Measurements from ENCODE around the gene ASB18. TPM values are rescaled to one million over a fixed set of nuclear protein-coding genes. Genes with fewer than 3 reads are reported as not detected.

ASB18 gene
- total and polyA plus RNA-seq, 2 experiments from 2014 or later = not detected

GRCh38 chr2:236250909-236251579 is 13.2 kb downstream of the ASB18 start (continued):
- TF ChIP-seq, protein P1, sequence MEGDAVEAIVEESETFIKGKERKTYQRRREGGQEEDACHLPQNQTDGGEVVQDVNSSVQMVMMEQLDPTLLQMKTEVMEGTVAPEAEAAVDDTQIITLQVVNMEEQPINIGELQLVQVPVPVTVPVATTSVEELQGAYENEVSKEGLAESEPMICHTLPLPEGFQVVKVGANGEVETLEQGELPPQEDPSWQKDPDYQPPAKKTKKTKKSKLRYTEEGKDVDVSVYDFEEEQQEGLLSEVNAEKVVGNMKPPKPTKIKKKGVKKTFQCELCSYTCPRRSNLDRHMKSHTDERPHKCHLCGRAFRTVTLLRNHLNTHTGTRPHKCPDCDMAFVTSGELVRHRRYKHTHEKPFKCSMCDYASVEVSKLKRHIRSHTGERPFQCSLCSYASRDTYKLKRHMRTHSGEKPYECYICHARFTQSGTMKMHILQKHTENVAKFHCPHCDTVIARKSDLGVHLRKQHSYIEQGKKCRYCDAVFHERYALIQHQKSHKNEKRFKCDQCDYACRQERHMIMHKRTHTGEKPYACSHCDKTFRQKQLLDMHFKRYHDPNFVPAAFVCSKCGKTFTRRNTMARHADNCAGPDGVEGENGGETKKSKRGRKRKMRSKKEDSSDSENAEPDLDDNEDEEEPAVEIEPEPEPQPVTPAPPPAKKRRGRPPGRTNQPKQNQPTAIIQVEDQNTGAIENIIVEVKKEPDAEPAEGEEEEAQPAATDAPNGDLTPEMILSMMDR (conservative IDR thresholded peaks at IDR 0.05; ENCODE audit: low read depth in 2 of 2) = no peak
- no peak for TF ChIP-seq EZH2phosphoT487 (IDR thresholded peaks at IDR 0.05; ENCODE audit: unreplicated experiment)
- no peak for TF ChIP-seq ZNF331 (CRISPR knock-in tag; IDR thresholded peaks at IDR 0.05; ENCODE audit: low read depth)
- TF ChIP-seq STAT1 (IDR thresholded peaks at IDR 0.05; ENCODE audit: unreplicated experiment) = no peak
- TF ChIP-seq NANOG (IDR thresholded peaks at IDR 0.05; ENCODE audit: borderline replicate concordance) = no peak

- H3K79me2 ChIP-seq (replicated peaks; ENCODE audit: insufficient read depth) = no peaks in the 10 kb centered on the region
- Mint-ChIP-seq H3K4me1 (peaks cover 9% of the 10 kb centered on the region), H3K9me3 (no peaks in the 10 kb centered on the region), H3K4me3 (no peak overlapping the region), H3K36me3 (ENCODE audit: low read depth) (no peaks in the 10 kb centered on the region), H3K27ac (no peak overlapping the region), H3K27me3 (ENCODE audit: insufficient read depth, low read depth, poor library complexity) (peaks cover 7% of the 10 kb centered on the region)
- no peaks in the 10 kb centered on the region for H3K27me3 ChIP-seq (ENCODE audit: insufficient read depth)
- no peaks in the 10 kb centered on the region for H3F3A ChIP-seq (replicated peaks; ENCODE audit: low read depth)
- H2AFZ ChIP-seq = no peak overlapping the region
- H3K4me1 ChIP-seq (ENCODE audit: insufficient read depth) = peaks cover 4% of the 10 kb centered on the region; the same call in 1 of the 2 replicates
- no peak overlapping the region for H3K27ac ChIP-seq (ENCODE audit: low read depth)
- H3K36me3 ChIP-seq (ENCODE audit: insufficient read depth) = no peaks in the 10 kb centered on the region
- H3K9me2 ChIP-seq (ENCODE audit: insufficient read depth) = 0 out of 2 replicates have a peak, but pooled peaks cover 4% of the 10 kb centered on the region
- no peak overlapping the region for H3K4me3 ChIP-seq
- no peak overlapping the region for H3K4me2 ChIP-seq
- DNase-seq (ENCODE audit: low spot score) (no peak), ATAC-seq (no peak)
- H4K20me1 ChIP-seq (replicated peaks; ENCODE audit: insufficient read depth) = no peaks in the 10 kb centered on the region
- TF ChIP-seq NANOG (IDR thresholded peaks at IDR 0.05; ENCODE audit: borderline replicate concordance) = no peak
- TF ChIP-seq EZH2phosphoT487 (IDR thresholded peaks at IDR 0.05; ENCODE audit: unreplicated experiment) = no peak
- TF ChIP-seq, protein P1 (conservative IDR thresholded peaks at IDR 0.05; ENCODE audit: low read depth in 2 of 2) = no peak
- no peak for TF ChIP-seq CREB1 (CRISPR knock-in tag; IDR thresholded peaks at IDR 0.05; ENCODE audit: low read depth)
- TF ChIP-seq ETS1 (IDR thresholded peaks at IDR 0.05) = no peak
- TF ChIP-seq JUNB (IDR thresholded peaks at IDR 0.05; ENCODE audit: unreplicated experiment) = no peak
- TF ChIP-seq, protein P2, sequence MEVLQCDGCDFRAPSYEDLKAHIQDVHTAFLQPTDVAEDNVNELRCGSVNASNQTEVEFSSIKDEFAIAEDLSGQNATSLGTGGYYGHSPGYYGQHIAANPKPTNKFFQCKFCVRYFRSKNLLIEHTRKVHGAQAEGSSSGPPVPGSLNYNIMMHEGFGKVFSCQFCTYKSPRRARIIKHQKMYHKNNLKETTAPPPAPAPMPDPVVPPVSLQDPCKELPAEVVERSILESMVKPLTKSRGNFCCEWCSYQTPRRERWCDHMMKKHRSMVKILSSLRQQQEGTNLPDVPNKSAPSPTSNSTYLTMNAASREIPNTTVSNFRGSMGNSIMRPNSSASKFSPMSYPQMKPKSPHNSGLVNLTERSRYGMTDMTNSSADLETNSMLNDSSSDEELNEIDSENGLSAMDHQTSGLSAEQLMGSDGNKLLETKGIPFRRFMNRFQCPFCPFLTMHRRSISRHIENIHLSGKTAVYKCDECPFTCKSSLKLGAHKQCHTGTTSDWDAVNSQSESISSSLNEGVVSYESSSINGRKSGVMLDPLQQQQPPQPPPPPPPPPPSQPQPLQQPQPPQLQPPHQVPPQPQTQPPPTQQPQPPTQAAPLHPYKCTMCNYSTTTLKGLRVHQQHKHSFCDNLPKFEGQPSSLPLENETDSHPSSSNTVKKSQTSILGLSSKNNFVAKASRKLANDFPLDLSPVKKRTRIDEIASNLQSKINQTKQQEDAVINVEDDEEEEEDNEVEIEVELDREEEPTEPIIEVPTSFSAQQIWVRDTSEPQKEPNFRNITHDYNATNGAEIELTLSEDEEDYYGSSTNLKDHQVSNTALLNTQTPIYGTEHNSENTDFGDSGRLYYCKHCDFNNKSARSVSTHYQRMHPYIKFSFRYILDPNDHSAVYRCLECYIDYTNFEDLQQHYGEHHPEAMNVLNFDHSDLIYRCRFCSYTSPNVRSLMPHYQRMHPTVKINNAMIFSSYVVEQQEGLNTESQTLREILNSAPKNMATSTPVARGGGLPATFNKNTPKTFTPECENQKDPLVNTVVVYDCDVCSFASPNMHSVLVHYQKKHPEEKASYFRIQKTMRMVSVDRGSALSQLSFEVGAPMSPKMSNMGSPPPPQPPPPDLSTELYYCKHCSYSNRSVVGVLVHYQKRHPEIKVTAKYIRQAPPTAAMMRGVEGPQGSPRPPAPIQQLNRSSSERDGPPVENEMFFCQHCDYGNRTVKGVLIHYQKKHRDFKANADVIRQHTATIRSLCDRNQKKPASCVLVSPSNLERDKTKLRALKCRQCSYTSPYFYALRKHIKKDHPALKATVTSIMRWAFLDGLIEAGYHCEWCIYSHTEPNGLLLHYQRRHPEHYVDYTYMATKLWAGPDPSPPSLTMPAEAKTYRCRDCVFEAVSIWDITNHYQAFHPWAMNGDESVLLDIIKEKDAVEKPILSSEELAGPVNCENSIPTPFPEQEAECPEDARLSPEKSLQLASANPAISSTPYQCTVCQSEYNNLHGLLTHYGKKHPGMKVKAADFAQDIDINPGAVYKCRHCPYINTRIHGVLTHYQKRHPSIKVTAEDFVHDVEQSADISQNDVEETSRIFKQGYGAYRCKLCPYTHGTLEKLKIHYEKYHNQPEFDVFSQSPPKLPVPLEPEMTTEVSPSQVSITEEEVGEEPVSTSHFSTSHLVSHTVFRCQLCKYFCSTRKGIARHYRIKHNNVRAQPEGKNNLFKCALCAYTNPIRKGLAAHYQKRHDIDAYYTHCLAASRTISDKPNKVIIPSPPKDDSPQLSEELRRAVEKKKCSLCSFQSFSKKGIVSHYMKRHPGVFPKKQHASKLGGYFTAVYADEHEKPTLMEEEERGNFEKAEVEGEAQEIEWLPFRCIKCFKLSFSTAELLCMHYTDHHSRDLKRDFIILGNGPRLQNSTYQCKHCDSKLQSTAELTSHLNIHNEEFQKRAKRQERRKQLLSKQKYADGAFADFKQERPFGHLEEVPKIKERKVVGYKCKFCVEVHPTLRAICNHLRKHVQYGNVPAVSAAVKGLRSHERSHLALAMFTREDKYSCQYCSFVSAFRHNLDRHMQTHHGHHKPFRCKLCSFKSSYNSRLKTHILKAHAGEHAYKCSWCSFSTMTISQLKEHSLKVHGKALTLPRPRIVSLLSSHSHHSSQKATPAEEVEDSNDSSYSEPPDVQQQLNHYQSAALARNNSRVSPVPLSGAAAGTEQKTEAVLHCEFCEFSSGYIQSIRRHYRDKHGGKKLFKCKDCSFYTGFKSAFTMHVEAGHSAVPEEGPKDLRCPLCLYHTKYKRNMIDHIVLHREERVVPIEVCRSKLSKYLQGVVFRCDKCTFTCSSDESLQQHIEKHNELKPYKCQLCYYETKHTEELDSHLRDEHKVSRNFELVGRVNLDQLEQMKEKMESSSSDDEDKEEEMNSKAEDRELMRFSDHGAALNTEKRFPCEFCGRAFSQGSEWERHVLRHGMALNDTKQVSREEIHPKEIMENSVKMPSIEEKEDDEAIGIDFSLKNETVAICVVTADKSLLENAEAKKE (CRISPR knock-in tag; IDR thresholded peaks at IDR 0.05) = no peak
- TF ChIP-seq STAT1 (IDR thresholded peaks at IDR 0.05; ENCODE audit: unreplicated experiment) = no peak
- no peak for TF ChIP-seq EZH2 (IDR thresholded peaks at IDR 0.05; ENCODE audit: low read depth, unreplicated experiment)
- no peak for TF ChIP-seq ZNF114 (CRISPR knock-in tag; IDR thresholded peaks at IDR 0.05)
These were observed 13.9 kb downstream of the ASB18 start for GRCh38 chr2:236250286-236250685.

Data from GM23338 (cell line).